KOPT-K1 (cell line): ENCODE measurements around the gene ADAMTS2.
"Not testable (repeated sequence)": the region's sequence is repeated elsewhere in the genome, so short reads cannot be mapped to it uniquely, and the experiment has no call there.

Experiments
- H3K27ac ChIP-seq: fragments of 200-600 bp; sonication (generic); 2 replicates; pipeline ENCODE4 v1.5.1; 2016; ENCODE audit warnings: antibody characterized with exemption, mild to moderate bottlenecking, low read depth, low read length; ENCODE audit not compliant: poor library complexity, severe bottlenecking
- H3K36me3 ChIP-seq: fragments of 200-600 bp; sonication (generic); 2 replicates; pipeline ENCODE4 v1.5.1; 2017; ENCODE audit warnings: antibody characterized with exemption, mild to moderate bottlenecking, low read length, moderate library complexity; ENCODE audit not compliant: insufficient read depth
- H3K9me3 ChIP-seq: fragments of 200-600 bp; sonication (generic); 2 replicates; pipeline ENCODE4 v1.5.1; 2017; ENCODE audit warnings: antibody characterized with exemption, low read length, mild to moderate bottlenecking; ENCODE audit not compliant: insufficient read depth, poor library complexity, severe bottlenecking

ADAMTS2 gene

GRCh38 chr5:179294131-179294780, 51.0 kb downstream of the ADAMTS2 start:
- H3K27ac ChIP-seq: no peak overlapping the region
- peaks cover 18% of the 10 kb centered on the region for H3K9me3 ChIP-seq
- no peaks in the 10 kb centered on the region for H3K36me3 ChIP-seq

GRCh38 chr5:179292681-179293635, 52.3 kb downstream of the ADAMTS2 start:
- Histone ChIP-seq H3K36me3 (no peaks in the 10 kb centered on the region), H3K27ac (no peak overlapping the region), H3K9me3 (peaks cover 10% of the 10 kb centered on the region)

DNA sequence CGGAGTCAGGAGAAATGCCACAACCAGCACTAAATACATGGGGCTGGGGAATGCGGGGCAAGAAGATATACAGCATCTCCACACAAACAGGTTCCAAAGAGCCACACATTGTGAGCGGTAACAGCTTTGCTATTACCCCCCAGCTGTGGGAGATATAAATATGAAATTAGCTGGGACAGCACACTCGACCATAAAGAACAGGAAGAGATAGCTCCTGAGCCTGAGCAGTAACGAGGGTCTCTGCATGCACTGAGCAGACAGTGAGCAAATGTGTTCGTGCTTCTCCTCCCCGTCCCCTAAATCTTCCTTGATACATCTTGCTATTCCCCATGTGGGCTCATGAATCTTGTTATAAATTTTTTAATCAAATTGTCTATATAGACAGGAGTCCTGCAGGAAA, 53.1 kb downstream of the ADAMTS2 start:
- Histone ChIP-seq H3K27ac (no peak overlapping the region), H3K9me3 (peaks cover 5% of the 10 kb centered on the region)

DNA sequence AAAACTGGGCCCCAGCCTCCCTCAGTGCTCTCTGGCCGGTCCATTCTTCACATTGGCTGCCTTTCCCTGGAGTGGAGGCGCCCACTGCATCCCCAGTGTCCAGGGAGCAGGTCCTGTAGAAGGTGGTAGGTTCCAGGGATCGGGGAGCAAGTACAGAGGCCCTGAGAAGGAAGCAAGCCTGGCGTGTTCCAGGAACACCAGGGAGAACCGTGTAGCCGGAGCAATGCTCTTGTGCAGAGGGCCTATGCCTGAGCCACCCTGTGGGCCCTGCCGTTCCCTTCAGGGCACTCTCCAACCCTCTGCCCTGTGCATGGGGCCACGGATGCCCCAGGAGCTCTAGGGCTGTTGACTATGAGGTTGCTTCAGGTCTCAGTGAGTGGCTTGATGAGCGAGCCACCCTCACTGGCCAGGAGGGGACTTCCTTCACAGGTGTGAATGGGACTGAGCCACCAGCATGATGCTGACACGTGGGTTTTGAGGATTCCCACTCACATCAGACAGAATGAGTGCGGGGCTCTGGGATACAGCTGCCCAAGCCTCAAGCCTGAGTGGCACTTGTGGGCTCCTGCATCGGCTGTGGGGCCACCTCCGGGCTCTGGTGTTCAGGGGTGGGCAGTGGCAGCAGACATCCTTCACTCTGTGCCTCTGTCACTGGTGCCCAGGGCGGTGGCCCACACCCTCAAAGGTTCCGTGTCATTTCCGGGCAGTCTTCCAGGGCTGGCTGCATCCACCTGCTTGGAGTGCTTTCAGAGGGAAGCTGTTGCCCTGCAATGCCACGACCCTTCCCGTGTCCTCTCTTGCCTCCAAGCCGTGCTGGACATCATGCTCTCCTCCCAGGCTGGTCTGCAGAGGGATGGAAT, 54.4 kb downstream of the ADAMTS2 start:
- H3K27ac ChIP-seq: no peak overlapping the region
- no peaks in the 10 kb centered on the region for H3K36me3 ChIP-seq
- H3K9me3 ChIP-seq: no peaks in the 10 kb centered on the region

More for the DNA sequence above, 53.1 kb downstream of the ADAMTS2 start:
- H3K36me3 ChIP-seq: no peaks in the 10 kb centered on the region

- H3K9me3 ChIP-seq: no peaks in the 10 kb centered on the region
- H3K36me3 ChIP-seq: no peaks in the 10 kb centered on the region
- H3K27ac ChIP-seq: no peak overlapping the region
Observed at GRCh38 chr5:179289756-179290385, 55.4 kb downstream of the ADAMTS2 start.

DNA sequence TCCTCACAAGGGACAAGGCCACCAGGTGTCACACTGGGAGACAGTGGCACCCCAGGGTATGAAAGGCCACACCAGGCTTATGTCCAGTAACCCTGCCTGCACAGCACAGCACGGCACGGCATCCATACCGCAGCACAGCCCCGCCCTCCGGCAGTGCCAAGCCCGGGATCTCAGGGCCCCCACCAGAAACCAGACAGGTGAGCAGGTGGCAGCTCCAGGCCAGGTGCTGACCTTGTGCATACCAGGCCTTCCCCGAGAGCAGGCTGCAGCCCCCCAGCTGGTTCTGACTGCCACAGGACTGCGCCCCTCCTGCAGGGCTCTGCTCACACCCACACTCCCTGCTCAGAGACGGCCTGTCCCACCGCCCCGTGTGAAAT, 56.5 kb downstream of the ADAMTS2 start:
- Histone ChIP-seq H3K9me3 (no peaks in the 10 kb centered on the region), H3K27ac (no peak overlapping the region), H3K36me3 (no peaks in the 10 kb centered on the region)

DNA sequence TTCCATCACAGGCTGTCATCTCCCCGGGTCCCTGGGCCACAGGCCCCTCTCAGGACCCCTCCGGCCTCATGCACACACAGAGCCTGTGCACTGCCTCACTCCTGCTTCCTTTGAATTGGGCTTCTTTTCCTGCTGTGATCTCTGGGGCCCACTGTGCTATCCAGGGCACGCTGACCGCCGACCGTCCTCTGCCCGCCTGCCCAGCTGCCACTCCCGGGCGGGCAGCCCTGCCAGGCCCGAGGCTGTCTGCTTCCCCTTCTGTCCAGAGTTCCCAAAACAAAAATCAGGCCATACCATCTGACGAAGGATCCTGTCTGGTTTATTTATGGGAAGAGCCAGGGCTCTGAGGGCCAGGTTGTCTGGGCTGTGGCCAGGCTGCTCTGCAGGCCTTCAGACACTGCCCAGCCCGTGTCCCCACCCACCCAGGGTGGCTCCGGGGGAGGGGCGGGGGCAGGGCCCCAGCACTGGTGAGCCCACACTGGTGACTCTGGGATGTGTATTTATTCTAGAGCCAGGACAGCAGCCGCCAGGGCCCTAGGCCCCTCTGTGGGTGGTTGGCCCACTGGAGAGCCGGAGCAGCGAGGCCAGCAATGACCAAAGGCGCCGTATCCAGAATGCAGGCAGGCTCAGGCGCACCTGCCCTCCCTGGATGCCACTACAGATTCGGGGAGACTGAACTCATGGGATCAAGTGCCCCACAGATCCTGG, 57.0 kb downstream of the ADAMTS2 start:
- Histone ChIP-seq H3K9me3 (no peaks in the 10 kb centered on the region), H3K36me3 (no peaks in the 10 kb centered on the region), H3K27ac (no peak overlapping the region)

GRCh38 chr5:179287631-179288030, 57.6 kb downstream of the ADAMTS2 start:
- Histone ChIP-seq H3K36me3 (no peaks in the 10 kb centered on the region), H3K27ac (no peak overlapping the region), H3K9me3 (peaks cover 3% of the 10 kb centered on the region)

DNA sequence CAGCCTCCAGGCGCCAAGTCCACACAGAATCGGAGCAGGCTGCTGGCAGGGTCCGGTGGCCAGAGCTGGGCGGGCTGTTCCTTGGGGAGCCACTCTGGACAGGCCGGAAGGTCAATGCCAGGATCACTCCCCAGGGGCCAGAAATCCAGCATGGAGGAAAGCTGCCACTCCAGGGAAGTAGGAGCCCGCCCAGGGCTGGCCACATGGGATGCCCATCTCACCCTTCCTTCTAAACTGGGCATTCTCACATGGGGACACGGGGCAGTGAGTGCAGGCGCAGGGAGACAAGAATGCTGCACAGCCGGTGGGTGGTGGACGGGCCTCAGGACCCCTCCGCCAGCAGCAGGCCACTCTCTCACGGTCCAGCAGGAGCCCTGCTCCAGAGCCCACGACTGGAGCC, 58.2 kb downstream of the ADAMTS2 start:
- H3K9me3 ChIP-seq: peaks cover 8% of the 10 kb centered on the region
- H3K27ac ChIP-seq: no peak overlapping the region
- H3K36me3 ChIP-seq: no peaks in the 10 kb centered on the region

DNA sequence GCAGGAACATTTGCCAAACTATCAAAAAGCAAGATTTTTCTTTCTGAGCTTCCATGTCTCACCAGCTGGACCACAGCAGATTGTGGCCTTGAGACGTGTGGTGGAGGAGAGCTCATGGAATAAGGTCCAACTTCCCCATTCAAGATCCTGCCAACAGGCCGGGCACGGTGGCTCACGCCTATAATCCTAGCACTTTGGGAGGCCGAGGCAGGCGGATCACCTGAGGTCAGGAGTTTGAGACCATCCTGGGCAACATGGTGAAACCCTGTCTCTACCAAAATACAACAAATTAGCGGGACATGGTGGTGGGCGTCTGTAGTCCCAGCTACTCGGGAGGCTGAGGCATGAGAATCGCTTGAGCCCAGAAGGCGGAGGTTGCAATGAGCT, 59.5 kb downstream of the ADAMTS2 start:
- H3K36me3 ChIP-seq, H3K9me3 ChIP-seq, H3K27ac ChIP-seq: not testable (repeated sequence)

DNA sequence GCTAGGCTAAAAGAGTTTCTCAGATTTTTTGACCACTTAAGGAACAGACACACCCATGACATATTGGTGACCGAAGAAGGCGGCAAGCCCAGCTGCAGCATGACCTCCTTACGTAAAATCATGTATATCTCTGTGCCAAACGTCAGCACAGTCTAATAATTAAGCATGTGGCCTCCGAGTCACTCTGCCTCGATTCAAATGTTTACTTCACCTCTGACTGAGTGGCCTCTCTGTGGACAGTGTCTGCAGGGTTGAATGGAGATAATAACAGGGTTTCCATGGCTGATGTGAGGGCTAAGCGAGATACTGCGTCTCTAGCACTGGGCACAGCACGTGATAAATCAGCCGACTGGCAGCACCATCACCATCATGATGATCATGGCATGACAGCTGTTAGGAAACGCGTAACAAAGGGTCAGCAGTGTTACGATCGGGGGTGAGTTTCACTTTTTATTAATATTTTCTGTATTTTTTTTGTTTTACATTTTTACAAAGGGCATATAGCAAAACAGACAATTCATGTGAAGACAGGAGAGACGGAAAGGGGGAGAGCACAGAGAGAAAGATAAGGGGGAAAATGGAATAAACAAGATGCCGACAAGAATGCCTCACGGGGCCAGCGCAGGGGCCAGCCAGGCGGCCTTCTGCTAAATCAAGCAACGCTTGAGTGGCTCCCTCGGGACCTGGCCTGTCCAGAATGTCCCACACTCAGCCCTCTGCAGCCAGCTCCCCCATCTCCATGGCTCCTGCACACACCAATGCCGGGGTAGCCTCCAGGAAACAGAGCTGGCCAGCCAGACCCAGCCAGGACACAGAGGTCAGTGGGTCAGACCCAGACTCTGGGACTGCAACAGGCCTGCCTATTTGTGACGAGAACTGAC, 60.3 kb downstream of the ADAMTS2 start:
- no peaks in the 10 kb centered on the region for H3K36me3 ChIP-seq
- H3K9me3 ChIP-seq: peaks cover 8% of the 10 kb centered on the region
- no peak overlapping the region for H3K27ac ChIP-seq

- H3K36me3 ChIP-seq, H3K27ac ChIP-seq, H3K9me3 ChIP-seq: not testable (repeated sequence)
Observed at GRCh38 chr5:179283908-179284307, 61.4 kb downstream of the ADAMTS2 start.

DNA sequence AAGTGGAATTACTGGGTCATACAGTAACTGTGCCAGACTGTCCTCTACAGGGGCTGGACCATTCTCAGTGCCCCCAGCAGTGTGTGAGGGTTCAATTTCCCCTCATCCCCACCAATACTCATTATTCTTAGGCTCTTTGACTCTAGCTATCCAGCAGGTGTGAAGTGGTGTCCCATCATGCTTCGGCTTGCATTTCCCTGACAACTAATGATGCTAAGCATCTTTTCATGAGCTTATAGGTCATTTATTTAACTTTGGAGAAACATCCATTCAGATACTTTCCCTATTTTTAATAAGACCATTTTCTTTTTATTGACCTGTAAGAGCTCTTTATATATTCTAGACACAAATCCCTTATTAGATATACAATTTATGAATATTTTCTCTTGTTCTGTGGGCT, 63.6 kb downstream of the ADAMTS2 start:
- Histone ChIP-seq H3K36me3 (no peaks in the 10 kb centered on the region), H3K9me3 (peaks cover 8% of the 10 kb centered on the region), H3K27ac (no peak overlapping the region)
